Bronchial epithelial cell (primary cell): ENCODE results near the gene C6orf15. TPM values are rescaled to one million over a fixed set of nuclear protein-coding genes. Genes with fewer than 3 reads are reported as not detected.

ENCODE experiments used
- DNase-seq: peaks from one replicate; pipeline ENCODE4 v3.0.0-alpha.2; 2010; ENCODE audit warnings: low read depth
- FAIRE-seq: peaks from 2 replicates; lab custom pipeline; 2011; peaks lifted over from hg19 to GRCh38; lab: Jason Lieb, UNC
- H3K27me3 ChIP-seq: 2 replicates; pipeline ENCODE4 v1.5.1; 2011; ENCODE audit warnings: low read length; ENCODE audit not compliant: control insufficient read depth, insufficient read depth
- H3K36me3 ChIP-seq: 2 replicates; pipeline ENCODE4 v1.5.1; 2011; ENCODE audit warnings: low read length; ENCODE audit not compliant: control insufficient read depth, insufficient read depth
- H3K4me3 ChIP-seq: 2 replicates; pipeline ENCODE4 v1.5.1; 2011; ENCODE audit warnings: mild to moderate bottlenecking, low read depth, low read length, control low read depth
- total RNA-seq: library from RNA; depleted of rRNA; stranded (reverse); fragments of >200 nt; gene quantifications from 2 replicates; pipeline ENCODE4 v1.2.1, GENCODE V29; 2014
- TF ChIP-seq, protein P1 (sequence below): IDR thresholded peaks from 2 replicates; pipeline ENCODE4 v1.5.1; 2011; ENCODE audit warnings: mild to moderate bottlenecking, moderate library complexity, low read length, control low read depth, inconsistent platforms; ENCODE audit not compliant: insufficient read depth, severe bottlenecking

C6orf15 gene
- total RNA-seq, 1 donor from 2014 or later = not detected

- Histone ChIP-seq H3K27me3 (peaks cover 6% of the 10 kb centered on the region), H3K4me3 (peak within 1 kb of the TSS; percentile 51), H3K36me3 (peaks cover 1% of the 10 kb centered on the region)
- DNase-seq (peak; percentile 98), FAIRE-seq (peak; percentile 97)
- TF ChIP-seq, protein P1, sequence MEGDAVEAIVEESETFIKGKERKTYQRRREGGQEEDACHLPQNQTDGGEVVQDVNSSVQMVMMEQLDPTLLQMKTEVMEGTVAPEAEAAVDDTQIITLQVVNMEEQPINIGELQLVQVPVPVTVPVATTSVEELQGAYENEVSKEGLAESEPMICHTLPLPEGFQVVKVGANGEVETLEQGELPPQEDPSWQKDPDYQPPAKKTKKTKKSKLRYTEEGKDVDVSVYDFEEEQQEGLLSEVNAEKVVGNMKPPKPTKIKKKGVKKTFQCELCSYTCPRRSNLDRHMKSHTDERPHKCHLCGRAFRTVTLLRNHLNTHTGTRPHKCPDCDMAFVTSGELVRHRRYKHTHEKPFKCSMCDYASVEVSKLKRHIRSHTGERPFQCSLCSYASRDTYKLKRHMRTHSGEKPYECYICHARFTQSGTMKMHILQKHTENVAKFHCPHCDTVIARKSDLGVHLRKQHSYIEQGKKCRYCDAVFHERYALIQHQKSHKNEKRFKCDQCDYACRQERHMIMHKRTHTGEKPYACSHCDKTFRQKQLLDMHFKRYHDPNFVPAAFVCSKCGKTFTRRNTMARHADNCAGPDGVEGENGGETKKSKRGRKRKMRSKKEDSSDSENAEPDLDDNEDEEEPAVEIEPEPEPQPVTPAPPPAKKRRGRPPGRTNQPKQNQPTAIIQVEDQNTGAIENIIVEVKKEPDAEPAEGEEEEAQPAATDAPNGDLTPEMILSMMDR = no peak
These were observed 2.1 kb upstream of the C6orf15 start, which contains the start of gene PSORS1C1 for GRCh38 chr6:31114541-31114878. TSS of gene PSORS1C1 (plus strand) at chr6:31114800. CDS start at chr6:31129633, 14,833 bp downstream.

DNA sequence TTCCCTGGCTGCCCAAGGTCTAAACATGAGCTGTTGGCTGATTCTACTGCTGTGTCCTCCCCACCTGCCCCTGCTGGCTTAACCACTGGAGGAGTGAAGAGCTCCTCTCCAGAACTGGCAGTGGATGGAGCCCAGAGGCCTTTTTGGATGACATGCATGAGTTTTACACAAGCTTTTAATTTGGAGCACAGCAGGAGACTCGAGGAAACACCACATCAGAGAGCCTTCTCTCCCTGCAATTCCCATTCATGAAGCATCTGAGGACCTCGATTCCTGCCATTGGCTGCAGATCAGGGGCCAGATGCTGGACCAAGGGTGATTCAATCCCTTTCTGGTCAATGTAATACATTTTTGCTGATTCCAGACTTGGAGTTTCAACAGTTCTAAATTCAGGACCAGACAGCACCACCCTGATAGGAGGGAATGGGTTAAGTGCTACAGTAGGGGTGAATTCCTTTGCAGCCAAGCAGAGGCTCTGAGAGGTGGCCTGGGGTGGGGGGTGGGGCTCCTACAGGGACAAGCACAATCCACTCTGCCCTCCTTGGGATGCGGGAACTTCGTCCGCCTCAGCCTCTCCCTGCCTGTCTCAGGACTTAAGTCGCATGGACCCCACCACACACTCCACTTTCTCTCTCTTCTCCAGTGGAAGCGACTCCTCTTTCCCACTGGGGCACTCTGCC lies 1.6 kb upstream of the C6orf15 start:
- peaks cover 6% of the 10 kb centered on the region for H3K27me3 ChIP-seq
- no peak for FAIRE-seq
- TF ChIP-seq, protein P1 = no peak
- no peak for DNase-seq
- peaks cover 1% of the 10 kb centered on the region for H3K36me3 ChIP-seq
- no peak overlapping the region for H3K4me3 ChIP-seq

GRCh38 chr6:31111712-31112111 lies 663 bp downstream of the C6orf15 start:
- Histone ChIP-seq H3K27me3 (peaks cover 6% of the 10 kb centered on the region), H3K36me3 (no peaks in the 10 kb centered on the region), H3K4me3 (no peak overlapping the region)
- TF ChIP-seq, protein P1 = no peak
- no peak for FAIRE-seq
- DNase-seq = no peak

DNA sequence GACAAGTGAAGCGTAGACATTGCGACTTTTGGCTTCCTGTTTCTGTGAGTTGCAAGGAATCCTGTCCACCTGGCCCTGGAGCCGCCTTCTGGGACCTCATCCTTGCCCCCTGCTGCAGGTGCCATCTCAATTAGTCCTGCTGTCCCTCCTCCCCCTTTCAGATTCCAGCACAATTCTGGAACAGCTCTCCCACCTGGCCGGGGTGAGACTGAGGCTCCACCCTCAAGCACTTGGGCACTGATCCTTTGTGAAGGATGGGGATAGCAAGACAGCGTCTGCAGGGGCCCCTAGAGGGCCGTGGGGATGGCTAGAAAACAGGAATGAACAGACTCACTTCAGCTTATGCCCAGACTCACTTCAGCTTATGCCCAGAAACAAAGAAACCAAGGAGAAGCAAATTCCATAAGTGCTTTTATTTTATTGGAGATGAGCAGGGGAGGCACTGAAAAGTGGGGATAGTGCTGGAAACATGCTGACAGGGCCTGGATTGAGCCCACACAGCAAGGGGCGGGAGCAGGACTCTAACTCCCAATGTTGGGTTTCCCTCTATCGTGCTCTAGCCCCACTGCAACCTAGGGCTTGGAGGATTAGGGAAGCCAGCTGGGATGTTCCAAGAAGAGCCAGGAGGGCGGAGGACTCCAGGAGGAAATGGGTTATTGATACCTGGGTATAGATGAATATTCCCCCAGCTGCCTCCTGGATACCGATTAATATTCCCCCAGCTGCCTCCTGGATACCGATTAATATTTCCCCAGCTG lies 1.4 kb downstream of the C6orf15 start:
- peak; percentile 32 for FAIRE-seq
- TF ChIP-seq, protein P1 = no peak
- Histone ChIP-seq H3K4me3 (no peak overlapping the region), H3K27me3 (peaks cover 6% of the 10 kb centered on the region), H3K36me3 (no peaks in the 10 kb centered on the region)
- no peak for DNase-seq

- H3K4me3 ChIP-seq = no peak overlapping the region
- TF ChIP-seq, protein P1 = no peak
- FAIRE-seq = no peak
- no peak for DNase-seq
- peaks cover 6% of the 10 kb centered on the region for H3K27me3 ChIP-seq
- no peaks in the 10 kb centered on the region for H3K36me3 ChIP-seq
These were observed 5.3 kb downstream of the C6orf15 start for GRCh38 chr6:31107052-31107451.
